PC-9 (cell line): Measurements from ENCODE around the gene DNAAF5.

ENCODE experiments used
- CTCF ChIP-seq: fragments of 200-600 bp; sonication (generic); conservative IDR thresholded peaks from 2 replicates; pipeline ENCODE4 v1.6.1; 2017; ENCODE audit warnings: mixed run types, antibody characterized with exemption, mild to moderate bottlenecking, moderate library complexity
- EZH2 ChIP-seq: fragments of 200-600 bp; sonication (generic); IDR thresholded peaks from 2 replicates; pipeline ENCODE4 v1.8.0; 2017; ENCODE audit warnings: antibody characterized with exemption, low read depth

GRCh38 chr7:744854-745430, 18.4 kb downstream of the DNAAF5 start:
- TF ChIP-seq EZH2 (no peak), CTCF (no peak)
